CD4-positive, CD25-positive, alpha-beta regulatory T cell (primary cell): ENCODE data around the gene SRSF7. TPM values are rescaled to one million over a fixed set of nuclear protein-coding genes. Genes with fewer than 3 reads are reported as not detected.
A peak's percentile ranks its signal among the peaks of the same experiment; 100 is the strongest.
"Not testable (repeated sequence)": the region's sequence is repeated elsewhere in the genome, so short reads cannot be mapped to it uniquely, and the experiment has no call there.

ENCODE experiments used
- ATAC-seq, 2 donors: fragments of 150-1000 bp; cut with Tn5 transposase; one replicate each; pipeline ENCODE4 v1.10.0; 2021; ENCODE audit warnings: low read depth in 2 of 2, moderate number of reproducible peaks in 2 of 2, moderate library complexity in 1 of 2
- DNase-seq, 3 donors: peaks; one replicate each; pipeline versions ENCODE4 v3.0.0 to v3.0.0-alpha.2; 2012 to 2022; ENCODE audit warnings: mixed read lengths in 1 of 3
- H3K27ac ChIP-seq: one replicate; pipeline ENCODE4 v1.7.0; 2013; ENCODE audit warnings: mild to moderate bottlenecking, low read length; ENCODE audit not compliant: insufficient read depth, poor library complexity, severe bottlenecking
- H3K27me3 ChIP-seq: one replicate; pipeline ENCODE4 v1.7.0; 2013; ENCODE audit warnings: low read length; ENCODE audit not compliant: control insufficient read depth, insufficient read depth
- H3K36me3 ChIP-seq: one replicate; pipeline ENCODE4 v1.7.0; 2013; ENCODE audit warnings: mild to moderate bottlenecking, low read length, moderate library complexity; ENCODE audit not compliant: control insufficient read depth, insufficient read depth
- H3K4me1 ChIP-seq: 2 replicates; pipeline ENCODE4 v1.7.0; 2013; ENCODE audit warnings: mild to moderate bottlenecking, low read length; ENCODE audit not compliant: insufficient read depth, control insufficient read depth, poor library complexity, severe bottlenecking
- H3K4me3 ChIP-seq: one replicate; pipeline ENCODE4 v1.7.0; 2013; ENCODE audit warnings: low read depth, mild to moderate bottlenecking, low read length, moderate library complexity
- H3K9me3 ChIP-seq, 2 experiments: 1 replicate in 1 of 2; 2 replicates in 1 of 2; pipeline ENCODE4 v1.7.0; 2013; ENCODE audit warnings: low read length in 2 of 2, mild to moderate bottlenecking in 1 of 2, moderate library complexity in 1 of 2; ENCODE audit not compliant: control insufficient read depth in 2 of 2
- H3K27ac Mint-ChIP-seq, 3 donors: one replicate each; pipeline ENCODE4 v1.8.0; 2020 to 2022; ENCODE audit warnings: mild to moderate bottlenecking in 3 of 3, mixed read lengths in 3 of 3, moderate library complexity in 2 of 3
- H3K27me3 Mint-ChIP-seq: one replicate; pipeline ENCODE4 v1.8.0; 2022; ENCODE audit warnings: mild to moderate bottlenecking, mixed read lengths
- H3K36me3 Mint-ChIP-seq: one replicate; pipeline ENCODE4 v1.8.0; 2020; ENCODE audit warnings: mixed read lengths
- H3K4me1 Mint-ChIP-seq, 4 donors: one replicate each; pipeline ENCODE4 v1.8.0; 2020 to 2022; ENCODE audit warnings: mixed read lengths in 4 of 4, mild to moderate bottlenecking in 1 of 4
- H3K4me3 Mint-ChIP-seq, 4 donors: one replicate each; pipeline ENCODE4 v1.8.0; 2020 to 2022; ENCODE audit warnings: mild to moderate bottlenecking in 4 of 4, mixed read lengths in 4 of 4, moderate library complexity in 3 of 4
- H3K9me3 Mint-ChIP-seq, 7 donors: one replicate each; pipeline ENCODE4 v1.8.0; 2020 to 2022; ENCODE audit warnings: mixed read lengths in 7 of 7, mild to moderate bottlenecking in 3 of 7, moderate library complexity in 2 of 7
- polyA plus RNA-seq, 4 donors: library from polyadenylated mRNA; unstranded; fragments of 300-500 nt; fragmentation: Illumina TruSeq; gene quantifications; one replicate each; pipeline ENCODE4 v1.2.3, GENCODE V29; 2021
- total RNA-seq: library from RNA; stranded (reverse); gene quantifications from one replicate; pipeline ENCODE4 v1.2.3, GENCODE V29; 2022

SRSF7 gene
- total RNA-seq (584 TPM), polyA plus RNA-seq (100 to 1,000 TPM; 186 to 278 (median 203) TPM)

DNA sequence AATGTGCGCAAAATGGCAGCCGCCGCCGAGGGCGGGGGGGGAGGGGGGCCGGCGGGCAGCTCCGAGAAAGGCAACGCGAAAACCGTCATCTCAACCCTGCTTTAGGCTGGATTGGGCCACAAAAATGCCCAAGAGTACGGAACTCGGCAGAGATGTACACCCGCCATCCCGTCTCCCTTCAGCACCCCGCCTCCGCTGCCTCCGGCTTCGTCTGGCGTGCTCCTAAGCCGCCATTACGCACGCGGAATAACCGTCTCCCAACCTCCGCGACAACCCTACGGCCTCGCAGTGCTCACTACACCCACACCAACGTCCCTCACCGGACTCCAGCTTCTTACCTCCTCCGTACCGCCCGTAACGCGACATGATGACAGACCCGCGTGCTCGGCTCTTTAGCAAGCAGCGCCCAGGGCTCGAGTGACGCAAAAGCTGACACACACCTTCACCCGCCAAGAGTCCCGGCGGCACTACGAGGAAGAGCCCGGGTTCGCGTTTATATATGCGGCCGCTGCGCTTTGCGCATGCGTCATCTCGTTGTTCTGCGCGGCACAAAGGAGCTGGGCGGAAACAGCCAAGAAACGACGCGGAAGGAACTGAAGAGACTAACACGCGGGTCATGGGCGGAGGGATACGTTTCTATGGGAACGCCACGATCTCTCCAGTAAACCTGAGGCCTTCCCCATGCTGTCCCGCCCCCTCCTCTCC lies at the start of gene SRSF7:
SRSF7 (minus strand) TSS at position 471 of the 705 bp plus-strand sequence; CDS start at position 366, 105 bp downstream.
- peak within 1 kb of the TSS; percentile 96 for H3K4me3 ChIP-seq
- peaks cover 0 to 2% (median 0%) of the 10 kb centered on the region in 7 donors for H3K9me3 Mint-ChIP-seq
- H3K27me3 Mint-ChIP-seq, result peaks cover 9% of the 10 kb centered on the region
- ATAC-seq, result peak; percentile 79 to 82
- peak; percentile 97 to 98 (median 97) for DNase-seq
- peak within 1 kb of the TSS; percentile 99 for H3K4me3 Mint-ChIP-seq
- H3K9me3 ChIP-seq, result no peaks in the 10 kb centered on the region
- peaks cover 45% of the 10 kb centered on the region for H3K36me3 Mint-ChIP-seq
- H3K4me1 Mint-ChIP-seq, result peaks cover 33 to 62% (median 52%) of the 10 kb centered on the region in 4 donors
- no peaks in the 10 kb centered on the region for H3K27me3 ChIP-seq
- H3K27ac ChIP-seq, result peak within 1 kb of the TSS; percentile 98
- peaks cover 37% of the 10 kb centered on the region for H3K36me3 ChIP-seq
- H3K27ac Mint-ChIP-seq, result peak within 1 kb of the TSS; percentile 99 to 100 (median 99)
- H3K4me1 ChIP-seq, result peaks cover 61% of the 10 kb centered on the region

DNA sequence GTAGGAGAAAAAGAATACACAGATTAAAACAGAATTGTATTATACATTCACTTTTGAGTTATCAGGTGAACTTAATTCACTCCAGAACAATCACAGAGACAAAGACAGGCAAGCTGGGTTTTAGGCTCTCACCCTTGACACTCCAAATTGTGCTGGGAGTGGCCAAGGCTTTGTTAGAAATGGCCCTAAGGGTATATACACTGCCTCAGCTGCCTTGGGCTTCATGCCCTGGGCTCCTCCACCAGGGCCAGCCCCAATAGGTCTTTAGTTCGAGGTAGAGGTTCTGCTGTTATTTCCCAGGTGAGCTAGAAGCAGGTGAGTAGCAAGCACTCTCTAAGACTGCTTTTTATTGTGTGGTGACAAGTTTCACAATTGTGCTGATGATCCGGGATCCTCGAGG lies 46.8 kb upstream of the SRSF7 start:
- H3K4me3 Mint-ChIP-seq, result no peak overlapping the region
- Histone ChIP-seq H3K27me3 (no peaks in the 10 kb centered on the region), H3K4me1 (no peaks in the 10 kb centered on the region), H3K27ac (no peak overlapping the region), H3K4me3 (no peak overlapping the region), H3K36me3 (peaks cover 16% of the 10 kb centered on the region), H3K9me3 (no peaks in the 10 kb centered on the region)
- H3K36me3 Mint-ChIP-seq, result peaks cover 30% of the 10 kb centered on the region
- H3K27me3 Mint-ChIP-seq, result no peaks in the 10 kb centered on the region
- DNase-seq (no peak), ATAC-seq (no peak)
- no peaks in the 10 kb centered on the region for H3K4me1 Mint-ChIP-seq
- H3K9me3 Mint-ChIP-seq, result no peaks in the 10 kb centered on the region
- no peak overlapping the region for H3K27ac Mint-ChIP-seq

DNA sequence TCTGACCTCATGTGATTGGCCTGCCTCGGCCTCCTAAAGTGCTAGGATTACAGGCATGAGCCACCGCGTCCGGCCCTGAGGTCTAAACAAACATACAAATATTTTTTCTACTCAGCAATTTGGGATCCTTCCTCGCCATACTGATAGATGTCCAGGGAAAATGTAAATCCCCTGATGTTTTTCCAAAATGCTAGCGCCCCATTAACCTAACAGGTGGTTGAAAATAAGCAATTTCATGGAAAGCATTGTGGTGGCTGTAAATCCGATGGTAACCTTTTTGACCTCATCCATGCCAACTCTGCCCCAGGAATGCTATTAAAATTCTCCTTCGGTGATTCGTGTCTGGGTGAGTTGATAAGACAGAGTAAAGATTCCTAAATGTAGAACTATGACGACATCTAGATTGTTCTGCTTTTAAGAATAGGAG lies 46.1 kb upstream of the SRSF7 start:
- Mint-ChIP-seq H3K4me1 (no peaks in the 10 kb centered on the region), H3K9me3 (no peaks in the 10 kb centered on the region), H3K36me3 (peaks cover 24% of the 10 kb centered on the region), H3K27ac (no peak overlapping the region), H3K4me3 (no peak overlapping the region), H3K27me3 (no peaks in the 10 kb centered on the region)
- DNase-seq (no peak), ATAC-seq (no peak)
- no peak overlapping the region for H3K4me3 ChIP-seq
- no peak overlapping the region for H3K27ac ChIP-seq
- no peaks in the 10 kb centered on the region for H3K9me3 ChIP-seq
- no peaks in the 10 kb centered on the region for H3K27me3 ChIP-seq
- no peaks in the 10 kb centered on the region for H3K4me1 ChIP-seq
- peaks cover 9% of the 10 kb centered on the region for H3K36me3 ChIP-seq

DNA sequence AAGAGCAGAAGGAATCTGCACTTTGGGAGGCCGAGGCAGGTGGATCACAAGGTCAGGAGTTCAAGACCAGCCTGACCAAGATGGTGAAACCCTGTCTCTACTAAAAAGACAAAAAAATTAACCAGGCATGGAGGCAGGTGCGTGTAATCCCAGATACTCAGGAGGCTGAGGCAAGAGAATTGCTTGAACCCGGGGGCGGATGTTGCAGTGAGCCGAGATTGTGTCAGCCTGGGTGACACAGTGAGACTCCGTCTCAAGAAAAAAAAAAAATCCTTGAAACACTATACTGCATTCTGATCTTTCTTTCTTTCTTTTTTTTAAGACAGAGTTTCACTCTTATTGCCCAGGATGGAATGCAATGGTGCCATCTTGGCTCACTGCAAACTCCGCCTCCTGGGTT lies 43.9 kb upstream of the SRSF7 start:
- H3K27ac Mint-ChIP-seq, H3K9me3 Mint-ChIP-seq, H3K4me1 Mint-ChIP-seq, H3K27ac ChIP-seq, H3K27me3 Mint-ChIP-seq, H3K4me3 ChIP-seq, H3K9me3 ChIP-seq, H3K4me1 ChIP-seq, ATAC-seq, H3K4me3 Mint-ChIP-seq, H3K27me3 ChIP-seq, DNase-seq, H3K36me3 ChIP-seq: not testable (repeated sequence)
- peaks cover 13% of the 10 kb centered on the region for H3K36me3 Mint-ChIP-seq

DNA sequence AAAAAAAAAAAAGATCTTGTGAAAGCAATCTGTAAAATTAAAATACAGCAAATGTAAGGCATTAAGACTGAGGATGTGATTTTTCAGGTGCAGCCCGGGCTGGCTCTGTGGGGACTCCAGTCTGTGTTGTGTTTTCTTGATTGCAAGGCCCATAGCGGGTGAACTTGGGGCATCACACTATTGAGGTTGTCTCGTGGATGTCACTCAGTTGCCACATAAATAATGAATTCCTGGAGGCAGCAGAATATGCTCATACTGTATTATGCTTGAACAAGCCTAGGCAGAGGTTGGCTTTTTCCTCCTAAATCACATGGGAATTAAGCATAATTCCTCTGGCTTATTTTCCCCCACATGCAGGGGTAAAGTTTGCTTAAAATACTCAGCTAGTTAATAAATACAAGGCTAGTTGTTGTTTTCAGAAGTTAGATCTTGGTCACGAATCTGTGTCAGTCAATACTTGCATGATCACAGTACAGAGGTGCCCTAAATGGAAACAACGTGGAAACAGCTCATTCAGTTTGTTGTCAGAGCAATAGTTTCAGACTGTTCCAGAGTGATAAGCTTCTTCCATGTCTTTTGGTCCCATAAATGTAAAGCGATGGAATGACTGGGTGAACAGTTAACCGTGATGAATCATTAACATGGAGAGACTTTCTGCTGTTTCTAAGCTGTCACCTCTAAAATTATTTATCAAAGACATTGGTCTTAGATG lies 43.2 kb upstream of the SRSF7 start:
- peaks cover 9% of the 10 kb centered on the region for H3K36me3 ChIP-seq
- Mint-ChIP-seq H3K9me3 (no peaks in the 10 kb centered on the region), H3K27me3 (no peaks in the 10 kb centered on the region), H3K36me3 (peaks cover 13% of the 10 kb centered on the region), H3K4me3 (no peak overlapping the region), H3K4me1 (no peaks in the 10 kb centered on the region), H3K27ac (no peak overlapping the region)
- ATAC-seq (no peak), DNase-seq (no peak)
- no peak overlapping the region for H3K27ac ChIP-seq
- H3K4me1 ChIP-seq, result no peaks in the 10 kb centered on the region
- H3K4me3 ChIP-seq, result no peak overlapping the region
- H3K27me3 ChIP-seq, result no peaks in the 10 kb centered on the region
- no peaks in the 10 kb centered on the region for H3K9me3 ChIP-seq

DNA sequence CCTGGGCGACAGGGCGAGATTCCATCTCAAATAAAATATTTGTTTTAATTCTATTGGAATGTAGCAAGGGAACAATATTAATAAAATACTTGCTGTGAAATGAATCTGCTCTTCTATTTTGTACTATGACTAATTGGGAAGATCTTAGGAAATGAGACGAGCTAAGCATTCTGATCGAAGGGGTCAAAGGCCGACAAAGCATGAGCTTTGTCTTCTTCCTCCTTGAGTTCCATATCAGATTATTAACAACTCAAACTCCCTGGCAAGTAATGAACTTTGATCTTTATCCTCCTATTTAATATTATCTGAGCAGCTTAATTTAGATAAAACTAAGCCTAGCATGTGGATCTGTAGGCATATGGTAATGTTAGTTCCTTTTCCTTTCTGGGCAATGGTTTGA lies 42.4 kb upstream of the SRSF7 start:
- H3K4me1 ChIP-seq, result no peaks in the 10 kb centered on the region
- Mint-ChIP-seq H3K4me1 (no peaks in the 10 kb centered on the region), H3K27ac (no peak overlapping the region), H3K9me3 (no peaks in the 10 kb centered on the region), H3K4me3 (no peak overlapping the region), H3K36me3 (peaks cover 12% of the 10 kb centered on the region), H3K27me3 (no peaks in the 10 kb centered on the region)
- H3K9me3 ChIP-seq, result no peaks in the 10 kb centered on the region
- H3K27me3 ChIP-seq, result no peaks in the 10 kb centered on the region
- peaks cover 9% of the 10 kb centered on the region for H3K36me3 ChIP-seq
- ATAC-seq (no peak), DNase-seq (no peak)
- no peak overlapping the region for H3K4me3 ChIP-seq
- H3K27ac ChIP-seq, result no peak overlapping the region

DNA sequence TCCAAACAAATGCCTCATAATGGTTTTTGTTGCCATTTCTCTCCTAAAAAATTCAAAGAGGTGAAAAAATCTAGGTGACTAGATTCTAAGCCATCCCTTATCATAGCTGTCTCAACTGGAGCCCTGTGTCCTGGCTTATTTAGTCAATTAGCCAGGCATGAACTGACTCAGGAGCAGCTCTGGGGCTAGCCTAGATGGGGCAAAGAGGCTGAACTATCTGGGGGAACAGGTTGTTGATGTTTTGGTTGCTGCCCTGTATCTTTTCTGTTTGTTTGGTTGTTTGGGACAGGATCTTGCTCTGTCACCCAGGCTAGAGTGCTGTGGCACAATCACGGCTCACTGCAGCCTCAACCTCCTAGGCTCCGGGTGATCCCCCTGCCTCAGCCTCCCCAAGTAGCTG lies 41.6 kb upstream of the SRSF7 start:
- ATAC-seq (no peak), DNase-seq (no peak)
- Histone ChIP-seq H3K4me1 (no peaks in the 10 kb centered on the region), H3K27ac (no peak overlapping the region), H3K27me3 (no peaks in the 10 kb centered on the region), H3K36me3 (peaks cover 6% of the 10 kb centered on the region), H3K4me3 (no peak overlapping the region), H3K9me3 (no peaks in the 10 kb centered on the region)
- Mint-ChIP-seq H3K4me3 (no peak overlapping the region), H3K4me1 (no peaks in the 10 kb centered on the region), H3K27ac (no peak overlapping the region), H3K36me3 (peaks cover 4% of the 10 kb centered on the region), H3K9me3 (no peaks in the 10 kb centered on the region), H3K27me3 (no peaks in the 10 kb centered on the region)

DNA sequence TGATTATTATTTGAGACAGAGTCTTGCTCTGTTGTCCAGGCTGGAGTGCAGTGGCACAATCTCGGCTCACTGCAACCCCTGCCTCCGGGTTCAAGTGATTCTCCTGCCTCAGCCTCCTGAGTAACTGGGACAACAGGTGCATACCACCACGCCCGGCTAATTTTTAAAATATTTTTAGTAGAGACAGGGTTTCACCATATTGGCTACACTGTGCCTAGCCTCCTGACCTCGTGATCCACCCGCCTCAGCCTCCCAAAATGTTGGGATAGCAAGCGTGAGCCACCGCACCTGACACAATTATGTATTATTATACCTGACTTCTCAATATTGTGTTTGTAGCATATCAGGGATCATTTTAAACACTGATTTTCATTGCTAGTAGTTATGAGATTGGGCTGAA lies 41.2 kb upstream of the SRSF7 start:
- H3K9me3 Mint-ChIP-seq, H3K4me1 ChIP-seq, ATAC-seq, H3K27ac ChIP-seq, H3K36me3 Mint-ChIP-seq, DNase-seq, H3K36me3 ChIP-seq, H3K4me3 ChIP-seq, H3K27me3 ChIP-seq, H3K27me3 Mint-ChIP-seq, H3K27ac Mint-ChIP-seq, H3K4me3 Mint-ChIP-seq, H3K9me3 ChIP-seq, H3K4me1 Mint-ChIP-seq: not testable (repeated sequence)
